Colon (tissue), 2 donors: ENCODE data around the gene TRAK1.
"Not testable (repeated sequence)": the region's sequence is repeated elsewhere in the genome, so short reads cannot be mapped to it uniquely, and the experiment has no call there.

Source experiments
- FAIRE-seq: peaks from 2 replicates; lab custom pipeline; 2012; peaks lifted over from hg19 to GRCh38; lab: Jason Lieb, UNC
- donor health status: control.
- donor health status: control.

TRAK1 gene

DNA sequence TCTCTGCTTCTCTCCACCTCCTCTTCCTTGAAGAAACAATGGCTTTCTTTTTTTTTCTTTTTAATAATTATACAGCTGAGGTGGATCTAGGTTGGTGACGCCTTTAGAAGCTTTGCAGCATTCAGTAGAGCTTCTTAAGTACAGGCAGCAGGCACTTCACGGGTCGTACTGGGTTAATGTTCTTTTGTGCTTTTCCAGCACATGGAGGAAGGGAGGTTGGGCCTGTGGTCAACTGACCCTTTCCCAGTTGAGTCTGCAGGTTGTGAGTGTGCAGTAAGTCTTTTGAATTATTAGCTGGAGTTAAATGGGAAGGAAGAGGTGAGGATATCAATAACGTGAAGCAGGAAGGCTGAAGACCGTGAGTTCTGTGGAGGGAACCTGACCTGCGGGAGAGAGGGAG, 7.0 kb downstream of the TRAK1 start:
- no peak for FAIRE-seq

DNA sequence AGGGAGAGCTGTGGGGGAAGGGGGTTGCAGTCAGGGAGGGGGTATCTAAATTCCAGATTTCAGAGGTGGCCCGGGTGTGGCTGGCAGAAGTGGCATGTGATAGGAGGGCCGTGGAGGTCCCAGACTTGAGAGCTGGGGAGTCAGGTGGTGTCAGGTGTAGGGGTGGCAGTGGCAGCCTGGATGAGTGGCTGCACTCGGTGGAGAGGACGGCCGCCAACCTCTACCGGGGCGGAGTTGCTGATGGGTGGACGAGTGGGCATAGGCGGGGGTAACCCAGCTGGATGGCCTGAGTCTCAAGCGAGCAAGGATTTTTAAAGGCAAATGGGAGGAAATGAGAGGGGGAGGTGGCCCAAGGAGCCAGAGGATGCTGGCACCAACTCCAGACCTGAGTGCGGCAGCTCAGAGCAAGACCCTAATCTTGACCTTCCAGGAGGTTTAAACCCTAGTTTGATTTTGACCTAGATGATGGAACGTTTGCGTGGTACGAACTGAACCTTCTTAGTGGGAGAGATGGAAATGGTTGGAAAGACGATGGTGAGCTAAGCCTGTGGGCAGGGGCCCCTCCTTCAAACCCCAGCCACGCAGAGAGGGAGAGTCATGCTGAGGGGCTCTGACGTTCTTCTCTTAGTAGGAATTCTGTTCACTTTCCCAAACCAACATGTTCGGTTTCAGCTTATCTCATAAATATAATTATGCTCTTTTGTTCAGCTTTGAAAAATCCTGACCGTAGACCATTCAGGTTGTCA, 8.0 kb downstream of the TRAK1 start:
- FAIRE-seq: no peak

DNA sequence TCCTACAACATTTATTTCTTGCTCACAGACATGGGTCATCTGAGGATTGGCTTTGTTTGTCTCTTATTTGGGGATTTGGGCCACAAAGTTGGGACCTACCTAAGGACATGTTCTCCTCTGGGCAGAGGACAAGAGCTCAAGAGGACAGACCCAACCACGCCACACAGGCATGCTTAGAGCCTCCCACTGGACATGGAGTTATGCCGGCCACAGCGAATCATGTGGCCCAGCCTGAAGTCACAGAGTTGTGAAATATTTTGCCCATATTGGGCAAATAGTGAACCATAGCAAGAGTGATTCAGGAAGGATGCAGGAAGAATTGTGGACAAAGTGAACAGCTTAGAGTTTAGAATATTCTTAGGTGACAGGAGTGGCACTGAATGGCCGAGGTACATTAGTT, 9.9 kb downstream of the TRAK1 start:
- no peak for FAIRE-seq

DNA sequence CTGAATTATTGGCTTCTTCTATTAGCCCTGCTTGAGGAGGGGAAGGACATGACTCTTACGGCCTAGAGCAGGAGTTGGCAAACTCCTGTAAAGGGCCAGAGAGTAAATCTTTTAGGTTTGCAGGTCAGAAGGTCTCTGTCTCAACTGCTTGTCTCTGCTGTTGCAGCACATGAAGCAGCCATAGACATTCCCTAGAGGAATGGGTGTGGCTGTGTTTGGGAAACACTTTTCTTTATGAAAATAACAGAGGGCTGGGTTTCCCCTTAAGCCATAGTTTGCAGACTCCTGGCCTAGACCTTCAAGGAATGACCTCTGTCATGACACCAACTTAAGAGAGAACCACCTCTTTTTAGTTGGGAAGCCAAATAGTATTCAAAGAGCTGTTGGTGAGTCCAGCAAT, 10.3 kb downstream of the TRAK1 start:
- no peak for FAIRE-seq

DNA sequence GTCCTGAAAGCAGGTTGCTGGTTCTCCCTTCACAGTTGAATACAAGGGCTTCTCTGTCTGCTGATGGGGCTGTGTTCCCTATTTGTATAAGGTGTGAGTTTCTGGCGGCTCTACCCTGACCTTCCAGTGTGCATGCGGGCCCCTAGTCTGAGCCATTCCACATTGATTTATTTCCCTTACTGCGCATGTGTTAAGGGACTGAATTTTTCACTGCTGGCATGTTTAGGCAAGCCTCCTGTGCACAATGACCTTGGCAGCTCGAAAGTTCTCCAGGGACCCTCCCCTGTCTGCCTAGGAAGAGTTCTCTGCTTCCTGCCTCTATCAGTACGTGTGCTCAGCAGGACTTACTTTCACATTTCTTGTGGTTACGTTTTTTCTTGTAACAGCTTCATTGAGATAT, 11.4 kb downstream of the TRAK1 start:
- FAIRE-seq: no peak

DNA sequence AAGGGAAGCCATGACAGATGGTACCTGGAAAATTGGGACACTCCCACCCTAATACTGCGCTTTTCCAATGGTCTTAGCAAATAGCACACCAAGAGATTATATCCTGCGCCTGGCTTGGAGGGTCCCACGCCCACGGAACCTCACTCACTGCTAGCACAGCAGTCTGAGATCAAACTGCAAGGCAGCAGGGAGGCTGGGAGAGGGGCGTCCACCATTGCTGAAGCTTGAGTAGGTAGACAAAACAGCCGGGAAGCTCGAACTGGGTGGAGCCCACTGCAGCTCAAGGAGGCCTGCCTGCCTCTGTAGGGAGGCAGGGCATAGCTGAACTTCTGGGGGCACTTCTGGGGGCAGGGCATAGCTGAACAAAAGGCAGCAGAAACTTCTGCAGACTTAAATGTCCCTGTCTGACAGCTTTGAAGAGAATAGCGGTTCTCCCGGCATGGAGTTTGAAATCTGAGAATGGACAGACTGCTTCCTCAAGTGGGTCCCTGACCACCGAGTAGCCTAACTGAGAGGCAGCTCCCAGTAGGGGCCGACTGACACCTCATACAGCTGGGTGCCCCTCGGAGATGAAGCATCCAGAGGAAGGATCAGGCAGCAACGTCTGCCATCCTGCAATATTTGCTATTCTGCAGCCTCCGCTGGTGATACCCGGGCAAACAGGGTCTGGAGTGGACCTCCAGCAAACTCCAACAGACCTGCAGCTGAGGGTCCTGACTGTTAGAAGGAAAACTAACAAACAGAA, 12.9 kb downstream of the TRAK1 start:
- not testable (repeated sequence) for FAIRE-seq

DNA sequence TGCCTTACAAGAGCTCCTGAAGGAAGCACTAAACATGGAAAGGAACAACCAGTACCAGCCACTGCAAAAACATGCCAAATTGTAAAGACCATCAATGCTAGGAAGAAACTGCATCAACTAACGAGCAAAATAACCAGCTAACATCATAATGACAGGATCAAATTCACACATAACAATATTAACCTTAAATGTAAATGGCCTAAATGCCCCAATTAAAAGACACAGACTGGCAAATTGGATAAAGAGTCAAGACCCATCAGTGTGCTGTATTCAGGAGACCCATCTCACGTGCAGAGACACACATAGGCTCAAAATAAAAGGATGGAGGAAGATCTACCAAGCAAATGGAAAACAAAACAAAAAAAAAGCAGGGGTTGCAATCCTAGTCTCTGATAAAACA, 14.8 kb downstream of the TRAK1 start:
- FAIRE-seq: not testable (repeated sequence)

DNA sequence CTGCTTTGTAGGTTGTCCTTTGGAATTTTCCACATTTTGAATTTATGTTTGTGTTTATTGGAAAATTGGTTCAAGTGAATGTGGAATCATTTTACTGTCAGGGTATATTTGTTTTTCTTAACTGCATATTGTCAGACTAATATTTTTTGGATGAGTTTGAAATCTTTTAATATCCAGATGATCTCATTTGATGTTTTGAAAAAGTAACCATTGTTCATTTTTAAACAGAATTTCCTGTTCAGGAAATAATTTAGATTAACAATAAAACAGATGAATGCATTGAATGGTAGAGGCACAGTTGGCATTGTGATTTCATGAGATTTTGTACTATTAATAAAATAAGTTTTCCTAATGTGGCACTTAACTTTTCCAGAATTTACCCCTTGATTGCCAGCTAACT, 15.5 kb downstream of the TRAK1 start:
- no peak for FAIRE-seq

DNA sequence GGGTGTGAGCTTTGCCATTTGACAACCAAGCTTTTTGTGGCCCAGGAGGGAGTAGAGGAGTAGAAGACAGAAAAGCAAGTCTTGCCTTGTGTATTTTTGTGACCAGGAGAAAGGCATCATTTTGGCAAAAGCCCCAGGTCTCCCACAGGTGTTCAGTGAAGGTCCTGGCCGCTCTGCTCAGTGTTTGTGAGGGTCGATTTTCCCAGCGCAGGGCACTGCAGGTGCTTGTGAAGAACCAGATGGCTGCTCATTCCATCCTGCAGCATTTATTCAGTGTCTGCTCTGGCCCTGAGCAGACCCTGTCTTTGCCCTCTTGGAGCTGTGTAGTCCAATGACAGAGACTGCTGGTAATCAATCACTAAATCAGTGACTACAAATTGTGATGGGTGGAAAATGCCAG, 19.5 kb downstream of the TRAK1 start:
- no peak for FAIRE-seq

DNA sequence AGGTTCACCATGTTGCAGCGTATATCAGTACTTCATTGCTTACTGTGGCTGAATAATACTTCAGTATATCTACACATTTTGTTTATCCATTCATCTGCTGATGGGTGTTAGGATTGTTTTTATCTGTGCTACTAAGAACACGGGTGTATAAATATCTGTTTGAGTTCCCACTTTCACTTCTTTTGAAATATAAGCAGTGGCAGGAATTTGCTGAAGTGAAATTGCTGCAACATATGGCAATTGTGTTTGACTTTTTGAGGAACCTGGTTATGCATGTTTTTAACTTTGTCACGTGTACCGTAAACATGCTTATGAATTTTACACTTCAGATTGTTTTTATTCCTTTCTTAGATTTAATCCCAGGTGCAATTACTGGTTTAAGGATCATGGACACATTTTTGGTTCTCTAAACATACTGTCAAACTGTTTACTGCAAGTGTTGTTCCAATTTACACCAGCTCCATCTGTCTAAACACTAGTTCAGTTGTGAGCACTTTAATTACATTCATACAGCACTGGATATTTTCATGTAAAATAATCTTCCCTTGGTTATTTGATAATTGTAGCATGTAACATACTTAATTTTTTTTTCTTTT, 23.1 kb downstream of the TRAK1 start:
- no peak for FAIRE-seq

DNA sequence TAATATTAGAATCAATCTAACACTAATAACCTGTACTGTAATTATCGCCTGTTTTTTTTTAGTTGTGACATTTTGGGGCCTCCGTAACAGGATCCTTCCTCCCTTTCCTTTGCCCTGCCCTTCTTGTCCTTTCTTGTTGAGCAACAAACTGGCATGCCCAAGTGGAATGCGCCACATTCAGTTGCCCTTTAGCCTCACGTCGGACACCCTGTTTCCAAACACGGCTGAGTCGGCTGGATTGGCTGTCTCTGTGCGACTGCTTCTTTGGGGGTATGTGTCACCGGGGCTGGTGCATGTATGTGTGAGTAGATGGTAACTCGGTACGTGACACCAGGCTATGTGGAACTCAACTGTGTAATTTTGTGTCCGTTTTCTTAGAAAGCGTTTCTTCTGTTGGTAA, 24.1 kb downstream of the TRAK1 start:
- FAIRE-seq: no peak

DNA sequence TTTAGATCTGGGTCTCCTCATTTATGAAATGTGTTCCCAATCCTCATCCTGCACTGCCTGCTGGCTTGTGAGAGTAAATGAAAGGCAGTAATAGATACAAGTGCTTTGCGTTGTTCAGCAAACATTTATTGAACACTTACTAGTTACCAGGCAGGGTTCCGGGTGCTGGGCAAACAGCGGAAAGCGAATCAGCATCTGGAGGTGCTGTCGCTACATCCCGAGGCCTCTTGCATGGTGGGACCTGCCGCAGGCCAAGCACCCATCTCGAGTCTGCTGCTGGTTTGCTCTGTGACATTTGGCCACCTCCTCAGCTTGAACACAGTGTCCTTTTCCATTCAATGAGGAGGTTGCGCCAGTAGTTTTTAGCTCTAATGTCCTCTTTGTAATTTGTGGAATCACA, 24.8 kb downstream of the TRAK1 start:
- no peak for FAIRE-seq

DNA sequence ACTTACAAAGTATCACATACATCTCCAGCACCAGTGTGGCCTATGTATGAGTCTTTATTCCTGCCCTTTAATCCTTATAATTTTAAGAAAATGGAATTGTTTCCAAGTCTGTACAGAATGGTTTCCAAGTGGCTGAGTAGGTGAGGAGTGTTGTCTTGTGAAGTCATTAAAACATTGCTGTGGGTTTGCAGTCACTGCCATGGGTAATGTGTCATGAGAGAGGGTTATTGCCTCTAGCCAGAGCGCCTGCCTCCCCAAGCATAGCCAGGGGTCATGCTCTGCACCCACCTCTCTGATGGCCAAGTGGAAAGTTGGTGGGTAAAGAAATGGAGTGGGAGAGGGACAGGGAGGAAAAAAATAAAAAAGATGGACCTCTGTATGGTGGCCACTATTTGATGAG, 25.3 kb downstream of the TRAK1 start:
- FAIRE-seq: no peak

DNA sequence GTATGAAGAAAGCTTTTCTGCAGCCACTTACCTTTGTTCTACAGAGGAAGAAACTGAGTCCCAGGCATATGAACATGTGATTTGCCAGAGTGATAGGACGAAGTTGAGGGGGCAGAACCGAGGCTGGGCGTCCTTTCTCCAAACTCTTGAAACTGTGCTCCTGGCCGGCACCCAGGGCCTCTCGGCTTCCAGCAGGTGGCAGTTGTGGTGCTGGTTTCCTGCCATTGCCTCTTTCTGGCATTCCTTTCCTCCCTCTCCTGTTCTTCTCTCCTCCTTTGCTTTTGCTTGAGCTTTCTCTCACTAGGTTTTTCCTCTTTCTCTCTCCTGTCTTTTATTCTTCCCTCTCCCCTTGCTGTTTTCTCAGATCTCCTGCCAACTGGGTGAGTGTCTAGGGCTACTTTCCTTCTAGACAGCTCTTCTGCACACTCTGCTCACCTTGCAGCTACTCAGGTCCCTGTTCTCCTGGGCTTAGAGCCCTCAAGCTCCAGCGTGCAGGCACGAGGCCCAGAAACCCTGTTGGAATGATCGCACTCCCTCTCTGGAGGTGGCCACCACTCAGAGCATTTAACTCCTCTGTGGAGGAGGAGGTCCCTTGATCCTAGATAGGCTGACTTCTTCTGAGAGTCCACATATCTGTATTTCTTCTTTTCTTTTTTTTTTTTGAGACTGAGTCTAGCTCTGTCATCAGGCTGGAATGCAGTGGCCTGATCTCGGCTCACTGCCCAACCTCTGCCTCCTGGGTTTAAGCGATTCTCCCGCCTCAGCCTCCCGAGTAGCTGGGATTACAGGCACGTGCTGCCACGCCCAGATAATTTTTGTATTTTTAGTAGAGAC, 26.2 kb downstream of the TRAK1 start:
- FAIRE-seq: no peak

DNA sequence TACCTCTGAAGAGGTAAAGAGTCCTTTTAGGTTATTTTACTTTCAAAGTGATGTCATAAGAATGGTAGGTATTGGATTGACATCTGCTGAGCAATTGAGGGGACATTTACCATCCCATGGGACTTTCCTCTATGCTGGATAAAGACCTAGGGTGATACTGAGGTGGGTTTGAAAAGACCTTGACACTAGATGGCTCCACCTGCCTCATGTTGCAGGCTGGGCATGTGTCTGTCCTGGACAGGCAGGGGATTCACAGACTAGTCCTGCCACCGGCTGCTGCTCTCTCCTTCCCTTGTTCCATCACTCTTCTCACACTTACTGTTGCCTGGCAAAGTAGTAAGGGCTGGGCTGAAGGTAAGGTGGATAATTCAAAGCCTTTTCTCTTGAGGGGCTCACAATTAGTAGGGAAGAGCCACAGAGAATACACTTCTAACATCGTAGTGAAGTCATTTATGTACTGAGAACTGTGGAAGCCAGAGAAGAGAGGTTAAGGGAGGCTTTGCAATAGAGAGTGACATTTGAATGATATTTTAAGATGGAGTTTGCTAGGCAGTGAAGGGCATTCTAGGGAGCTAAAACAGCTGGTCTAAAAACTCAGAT, 27.7 kb downstream of the TRAK1 start:
- FAIRE-seq: no peak

DNA sequence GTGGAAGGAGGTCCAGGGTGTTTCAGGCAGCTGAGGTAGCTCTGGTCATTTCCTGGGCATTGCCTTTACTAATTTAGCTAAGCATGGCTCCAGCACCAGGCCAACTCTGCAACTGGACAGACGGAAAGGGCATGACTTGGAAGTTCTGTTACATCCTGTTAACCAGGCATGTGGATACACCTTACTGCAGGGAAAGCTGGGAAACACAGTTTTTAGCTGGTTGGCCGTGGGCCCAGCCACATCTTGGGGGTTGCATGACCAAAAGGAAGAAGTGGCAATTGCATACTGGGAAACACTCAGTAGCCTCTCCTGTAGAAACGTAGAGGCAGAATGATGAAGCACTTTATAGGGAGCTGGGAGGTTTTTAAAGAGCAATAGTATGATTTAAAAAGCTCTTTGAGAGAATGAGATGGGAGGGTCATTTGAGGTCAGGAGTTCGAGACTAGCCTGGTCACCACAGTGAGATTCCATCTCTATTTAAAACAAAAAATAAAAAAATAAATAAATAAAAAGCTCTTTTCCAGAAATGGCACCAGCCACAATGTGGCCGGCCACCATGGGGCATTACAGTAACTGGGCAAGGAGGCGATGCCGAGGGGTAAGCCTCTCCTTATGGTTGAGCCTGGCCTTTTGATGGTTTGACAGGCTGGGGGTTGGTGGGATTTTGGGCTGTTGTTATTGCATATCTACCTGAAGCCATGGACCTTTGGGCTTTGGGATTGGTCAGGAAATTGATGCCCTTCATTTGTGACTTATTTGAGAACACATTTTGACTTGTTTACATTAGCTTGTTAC, 28.6 kb downstream of the TRAK1 start:
- FAIRE-seq: no peak

DNA sequence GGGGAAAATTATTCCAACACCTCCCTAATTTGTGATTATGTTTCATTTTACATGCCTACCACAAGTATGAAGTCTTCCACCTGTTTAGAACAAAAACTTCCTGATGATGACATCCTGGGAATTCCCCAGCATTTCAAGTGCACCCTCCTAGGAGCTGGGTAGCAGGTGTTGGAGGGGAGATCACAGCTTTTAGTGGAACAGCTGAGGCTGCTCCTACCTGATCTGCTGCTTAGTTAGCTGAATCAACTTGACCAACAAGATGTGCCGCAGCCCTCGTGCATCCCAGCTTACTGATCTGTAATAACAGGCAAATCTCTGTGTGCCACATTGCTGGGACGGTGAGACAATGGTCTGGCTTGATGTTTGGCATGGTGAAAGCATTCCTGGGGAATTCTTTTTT, 29.7 kb downstream of the TRAK1 start:
- no peak for FAIRE-seq

DNA sequence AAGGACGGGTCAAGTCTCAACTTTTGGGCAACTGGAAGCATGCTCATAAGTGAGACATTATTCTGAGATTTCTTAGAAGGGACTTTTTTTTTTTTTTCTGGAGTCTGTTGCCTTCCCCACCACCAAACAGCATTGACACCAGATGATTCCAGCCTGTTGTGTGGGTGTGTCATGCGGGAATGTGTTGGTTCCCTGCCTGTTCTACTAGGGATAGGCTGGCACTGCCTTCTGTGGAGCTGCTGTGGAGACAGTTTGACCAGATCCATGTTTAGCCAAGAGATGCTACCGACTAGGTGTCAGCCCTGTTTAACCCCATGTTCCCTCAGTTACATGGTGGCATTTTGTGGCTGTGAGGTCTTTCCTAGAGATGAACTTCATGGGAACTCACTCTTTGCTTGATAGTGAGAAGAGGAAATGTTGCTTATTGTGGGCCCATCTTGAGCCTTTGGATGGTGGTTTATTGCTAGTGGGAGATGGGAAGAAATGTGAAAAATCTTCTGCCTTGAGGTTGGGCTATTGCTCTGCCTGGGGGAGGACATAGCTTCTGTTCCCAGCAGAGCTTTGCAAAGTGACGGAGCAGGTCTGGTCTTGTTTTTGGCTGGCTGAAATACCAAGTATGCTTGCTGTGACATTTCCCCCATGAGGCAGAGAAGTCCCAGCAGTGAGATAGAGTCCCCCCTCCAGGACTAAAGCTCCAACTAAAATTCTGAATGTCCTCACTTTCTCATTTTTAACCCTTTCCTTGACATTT, 31.3 kb downstream of the TRAK1 start:
- no peak for FAIRE-seq

DNA sequence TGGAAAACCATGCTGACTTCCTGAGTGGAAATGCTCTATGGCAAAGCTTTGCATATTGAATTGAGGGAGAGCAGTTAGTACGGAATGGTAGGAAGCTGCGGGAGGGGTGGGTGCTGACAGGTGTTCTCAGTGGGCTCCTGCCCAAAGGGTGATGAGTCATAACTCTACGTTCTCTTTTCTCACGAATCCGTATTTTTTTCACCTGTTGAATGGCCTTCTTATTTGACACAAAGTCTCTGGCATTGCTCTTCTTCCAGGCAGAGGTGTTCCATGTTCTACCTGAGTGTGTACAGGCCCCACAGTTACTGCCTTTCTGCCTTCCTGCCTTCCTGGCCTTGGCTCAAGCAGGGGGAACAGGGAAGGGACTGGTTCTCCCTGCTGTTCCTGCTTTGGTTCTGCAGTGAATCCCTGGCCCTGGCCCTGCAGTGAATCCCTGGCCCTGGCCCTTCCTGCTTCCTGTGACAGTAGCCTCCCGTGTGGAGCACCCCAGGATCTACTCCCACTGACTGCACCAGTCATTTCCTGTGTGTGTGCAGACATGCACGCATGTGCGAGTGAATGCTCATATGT, 31.9 kb downstream of the TRAK1 start:
- no peak for FAIRE-seq
